ENCODE results near the gene RUNX2.

RUNX2 gene

GRCh38 chr6:45455408-45455807 lies 127.3 kb downstream of the RUNX2 start:
- Histone ChIP-seq H2AFZ (ENCODE audit: low read length) (no peak overlapping the region), H3K4me2 (ENCODE audit: low read length) (no peak overlapping the region), H3K4me3 (ENCODE audit: low read depth, low read length, poor library complexity, severe bottlenecking) (no peak overlapping the region), H3K27ac (ENCODE audit: low read depth, low read length, poor library complexity, severe bottlenecking) (no peak overlapping the region), H3K79me2 (ENCODE audit: insufficient read depth, low read length) (no peaks in the 10 kb centered on the region), H3K4me1 (ENCODE audit: insufficient read depth, low read length, severe bottlenecking) (no peaks in the 10 kb centered on the region), H3K27me3 (ENCODE audit: insufficient read depth, low read length) (no peaks in the 10 kb centered on the region), H3F3A (ENCODE audit: insufficient read depth, low read length) (no peaks in the 10 kb centered on the region), H3K36me3 (ENCODE audit: insufficient read depth, low read length) (no peaks in the 10 kb centered on the region), H3K9me2 (ENCODE audit: low read depth, low read length) (no peaks in the 10 kb centered on the region), H4K20me1 (ENCODE audit: insufficient read depth, low read length) (no peaks in the 10 kb centered on the region), H3K9me3 (ENCODE audit: low read length) (no peaks in the 10 kb centered on the region), H3K9ac (ENCODE audit: low read length) (no peak overlapping the region)
- TF ChIP-seq EZH2 (IDR thresholded peaks at IDR 0.05; ENCODE audit: borderline replicate concordance, low read length) (no peak), CTCF (IDR thresholded peaks at IDR 0.05; ENCODE audit: low read length) (no peak)

- Histone ChIP-seq H3K4me2 (ENCODE audit: low read length) (no peak overlapping the region), H3K9me3 (ENCODE audit: low read length) (no peaks in the 10 kb centered on the region), H3K9me2 (ENCODE audit: low read depth, low read length) (no peaks in the 10 kb centered on the region), H3K27me3 (ENCODE audit: insufficient read depth, low read length) (no peaks in the 10 kb centered on the region), H3K9ac (ENCODE audit: low read length) (no peak overlapping the region), H2AFZ (ENCODE audit: low read length) (no peak overlapping the region), H3K79me2 (ENCODE audit: insufficient read depth, low read length) (no peaks in the 10 kb centered on the region), H3F3A (ENCODE audit: insufficient read depth, low read length) (no peaks in the 10 kb centered on the region), H3K4me3 (ENCODE audit: low read depth, low read length, poor library complexity, severe bottlenecking) (no peak overlapping the region), H3K27ac (ENCODE audit: low read depth, low read length, poor library complexity, severe bottlenecking) (no peak overlapping the region), H3K36me3 (ENCODE audit: insufficient read depth, low read length) (no peaks in the 10 kb centered on the region), H3K4me1 (ENCODE audit: insufficient read depth, low read length, severe bottlenecking) (no peaks in the 10 kb centered on the region), H4K20me1 (ENCODE audit: insufficient read depth, low read length) (no peaks in the 10 kb centered on the region)
- TF ChIP-seq CTCF (IDR thresholded peaks at IDR 0.05; ENCODE audit: low read length) = no peak
- no peak for TF ChIP-seq EZH2 (IDR thresholded peaks at IDR 0.05; ENCODE audit: borderline replicate concordance, low read length)
Measured at GRCh38 chr6:45457141-45457540, 129.0 kb downstream of the RUNX2 start.

GRCh38 chr6:45458672-45459071 lies 130.5 kb downstream of the RUNX2 start:
- H3K4me1 ChIP-seq (ENCODE audit: insufficient read depth, low read length, severe bottlenecking) = no peaks in the 10 kb centered on the region
- H3K27ac ChIP-seq (ENCODE audit: low read depth, low read length, poor library complexity, severe bottlenecking) = no peak overlapping the region
- no peaks in the 10 kb centered on the region for H3K9me2 ChIP-seq (ENCODE audit: low read depth, low read length)
- H3K79me2 ChIP-seq (ENCODE audit: insufficient read depth, low read length) = no peaks in the 10 kb centered on the region
- no peak overlapping the region for H2AFZ ChIP-seq (ENCODE audit: low read length)
- no peaks in the 10 kb centered on the region for H3K9me3 ChIP-seq (ENCODE audit: low read length)
- no peaks in the 10 kb centered on the region for H3F3A ChIP-seq (ENCODE audit: insufficient read depth, low read length)
- H4K20me1 ChIP-seq (ENCODE audit: insufficient read depth, low read length) = no peaks in the 10 kb centered on the region
- H3K36me3 ChIP-seq (ENCODE audit: insufficient read depth, low read length) = no peaks in the 10 kb centered on the region
- no peaks in the 10 kb centered on the region for H3K27me3 ChIP-seq (ENCODE audit: insufficient read depth, low read length)
- H3K9ac ChIP-seq (ENCODE audit: low read length) = no peak overlapping the region
- no peak overlapping the region for H3K4me2 ChIP-seq (ENCODE audit: low read length)
- TF ChIP-seq CTCF (IDR thresholded peaks at IDR 0.05; ENCODE audit: low read length) = no peak
- TF ChIP-seq EZH2 (IDR thresholded peaks at IDR 0.05; ENCODE audit: borderline replicate concordance, low read length) = no peak
- no peak overlapping the region for H3K4me3 ChIP-seq (ENCODE audit: low read depth, low read length, poor library complexity, severe bottlenecking)

Measured in OCI-LY1 (cell line).